ENCODE measurements around the gene ZNF264. TPM values are rescaled to one million over a fixed set of nuclear protein-coding genes. Genes with fewer than 3 reads are reported as not detected.

ZNF264 gene
- total RNA-seq, 3 donors from 2014 or later (not counting 1 experiment from before 2014, with no cell fraction given): 50.4 to 62.1 (median 54.2) TPM

GRCh38 chr19:57161985-57162539 lies 29.2 kb upstream of the ZNF264 start:
- intact Hi-C loops (cut with micrococcal nuclease): no loop called here
- H3K9me3 Mint-ChIP-seq: peaks cover 0 to 7% of the 10 kb centered on the region in 2 donors
- no peak for DNase-seq
- H3K36me3 Mint-ChIP-seq: no peaks in the 10 kb centered on the region
- H3K27me3 Mint-ChIP-seq (ENCODE audit: low read depth in 2 of 2): no peaks in the 10 kb centered on the region
- TF ChIP-seq CTCF (IDR thresholded peaks at IDR 0.05): no peak
- Histone ChIP-seq H3K4me1 (ENCODE audit: control insufficient read depth, insufficient read depth, low read length) (no peaks in the 10 kb centered on the region), H3K9me3 (ENCODE audit: control insufficient read depth, insufficient read depth, low read length) (no peaks in the 10 kb centered on the region), H3K27ac (ENCODE audit: low read length) (no peak overlapping the region), H3K36me3 (ENCODE audit: control insufficient read depth, insufficient read depth, low read length) (no peaks in the 10 kb centered on the region), H3K27me3 (ENCODE audit: control insufficient read depth, insufficient read depth, low read length) (no peaks in the 10 kb centered on the region), H3K4me3 (ENCODE audit: low read length) (no peak overlapping the region)
- ATAC-seq: no peak
- no peak overlapping the region for H3K27ac Mint-ChIP-seq
- no peak overlapping the region for H3K4me3 Mint-ChIP-seq
- 89% methylated on average over 5 of the region's 5 CpGs for WGBS (ENCODE audit: insufficient coverage)
- no peaks in the 10 kb centered on the region for H3K4me1 Mint-ChIP-seq

GRCh38 chr19:57165846-57166245 lies 25.5 kb upstream of the ZNF264 start:
- H3K4me3 Mint-ChIP-seq: no peak overlapping the region
- peaks cover 0 to 7% of the 10 kb centered on the region in 2 donors for H3K9me3 Mint-ChIP-seq
- WGBS (ENCODE audit: insufficient coverage): 81% methylated on average over 7 of the region's 7 CpGs
- DNase-seq: no peak
- no peaks in the 10 kb centered on the region for H3K36me3 Mint-ChIP-seq
- Histone ChIP-seq H3K9me3 (ENCODE audit: control insufficient read depth, insufficient read depth, low read length) (no peaks in the 10 kb centered on the region), H3K4me3 (ENCODE audit: low read length) (no peak overlapping the region), H3K36me3 (ENCODE audit: control insufficient read depth, insufficient read depth, low read length) (no peaks in the 10 kb centered on the region), H3K4me1 (ENCODE audit: control insufficient read depth, insufficient read depth, low read length) (no peaks in the 10 kb centered on the region), H3K27ac (ENCODE audit: low read length) (no peak overlapping the region), H3K27me3 (ENCODE audit: control insufficient read depth, insufficient read depth, low read length) (no peaks in the 10 kb centered on the region)
- H3K4me1 Mint-ChIP-seq: no peaks in the 10 kb centered on the region
- H3K27ac Mint-ChIP-seq: no peak overlapping the region
- H3K27me3 Mint-ChIP-seq (ENCODE audit: low read depth in 2 of 2): no peaks in the 10 kb centered on the region
- ATAC-seq: no peak
- intact Hi-C loops (cut with micrococcal nuclease): no loop called here
- no peak for TF ChIP-seq CTCF (IDR thresholded peaks at IDR 0.05)

- Mint-ChIP-seq H3K27ac (no peak within 1 kb of the TSS), H3K36me3 (no peaks in the 10 kb centered on the region), H3K4me1 (peaks cover 7 to 9% of the 10 kb centered on the region in 2 donors), H3K9me3 (peaks cover 0 to 7% of the 10 kb centered on the region in 2 donors), H3K4me3 (no peak within 1 kb of the TSS), H3K27me3 (ENCODE audit: low read depth in 2 of 2) (no peaks in the 10 kb centered on the region)
- DNase-seq (no peak), ATAC-seq (no peak)
- Histone ChIP-seq H3K36me3 (ENCODE audit: control insufficient read depth, insufficient read depth, low read length) (no peaks in the 10 kb centered on the region), H3K4me1 (ENCODE audit: control insufficient read depth, insufficient read depth, low read length) (peaks cover 8% of the 10 kb centered on the region), H3K27me3 (ENCODE audit: control insufficient read depth, insufficient read depth, low read length) (no peaks in the 10 kb centered on the region), H3K27ac (ENCODE audit: low read length) (no peak within 1 kb of the TSS), H3K9me3 (ENCODE audit: control insufficient read depth, insufficient read depth, low read length) (no peaks in the 10 kb centered on the region), H3K4me3 (ENCODE audit: low read length) (no peak within 1 kb of the TSS)
- 86% methylated on average over 6 of the region's 6 CpGs for WGBS (ENCODE audit: insufficient coverage)
- TF ChIP-seq CTCF (IDR thresholded peaks at IDR 0.05): no peak
- intact Hi-C loops (cut with micrococcal nuclease): no loop called here
Observed at GRCh38 chr19:57167385-57167784, 23.9 kb upstream of the ZNF264 start, which contains the start of gene DUXA. DUXA (minus strand) TSS chr19:57167485; CDS start chr19:57167443, 42 bp downstream.
